Panc1 (cell line): ENCODE data around the gene ACTR5. TPM values are rescaled to one million over a fixed set of nuclear protein-coding genes. Genes with fewer than 3 reads are reported as not detected.

ENCODE experiments used
- ATAC-seq: fragments of 200-7000 bp; cut with Tn5 transposase; 2 replicates; pipeline ENCODE4 v1.9.1; 2020; ENCODE audit warnings: mild to moderate bottlenecking, moderate library complexity
- BruUV-seq: library from RNA; stranded (reverse); fragments of 400-500 nt; replicated peaks from 2 replicates; lab custom pipeline; 2021; lab: Mats Ljungman, UMichigan
- CTCF ChIA-PET: fragments of 300-600 bp; sonication (Branson Sonifier 250); formaldehyde crosslinking; loops from one replicate; lab custom pipeline; 2022; ENCODE audit warnings: antibody characterized with exemption; lab: Charles Lee
- POLR2A ChIA-PET: fragments of 300-600 bp; sonication (Branson Sonifier 250); formaldehyde crosslinking; loops from one replicate; lab custom pipeline; 2022; ENCODE audit warnings: antibody characterized with exemption; lab: Charles Lee
- DNase-seq: peaks from one replicate; pipeline ENCODE4 v3.0.0-alpha.2; 2010; ENCODE audit warnings: low read depth, low spot score
- H3K27ac ChIP-seq: 2 replicates; pipeline ENCODE4 v1.5.1; 2011; ENCODE audit warnings: mild to moderate bottlenecking, low read length, inconsistent platforms
- H3K27me3 ChIP-seq: fragments of 200-500 bp; sonication (Bioruptor generic); 2 replicates; pipeline ENCODE4 v1.6.0; 2014; ENCODE audit warnings: low read length, inconsistent platforms; ENCODE audit not compliant: control insufficient read depth, insufficient read depth
- H3K36me3 ChIP-seq: fragments of 200-500 bp; sonication (Bioruptor generic); 2 replicates; pipeline ENCODE4 v1.5.1; 2014; ENCODE audit warnings: inconsistent platforms, mild to moderate bottlenecking, low read length, moderate library complexity; ENCODE audit not compliant: control insufficient read depth, insufficient read depth
- H3K4me1 ChIP-seq: 2 replicates; pipeline ENCODE4 v1.5.1; 2011; ENCODE audit warnings: inconsistent platforms, mild to moderate bottlenecking, low read length, moderate library complexity; ENCODE audit not compliant: control insufficient read depth, insufficient read depth
- H3K4me3 ChIP-seq, 2 experiments: 2 replicates each; pipeline ENCODE4 v1.5.1; 2011 to 2012; ENCODE audit warnings: low read depth in 2 of 2, low read length in 2 of 2, mild to moderate bottlenecking in 2 of 2, inconsistent platforms in 1 of 2, moderate library complexity in 1 of 2
- H3K9me3 ChIP-seq: fragments of 200-500 bp; sonication (Bioruptor generic); 2 replicates; pipeline ENCODE4 v1.5.1; 2014; ENCODE audit warnings: low read depth, mild to moderate bottlenecking, inconsistent platforms, low read length, moderate library complexity; ENCODE audit not compliant: control insufficient read depth, insufficient read depth
- POLR2AphosphoS5 ChIP-seq: IDR thresholded peaks from 2 replicates; pipeline ENCODE4 v1.6.1; 2012; ENCODE audit warnings: mild to moderate bottlenecking, low read depth, low read length, moderate library complexity
- SIN3A ChIP-seq: IDR thresholded peaks from 2 replicates; pipeline ENCODE4 v1.6.1; 2012; ENCODE audit warnings: low read depth, mild to moderate bottlenecking, low read length, moderate library complexity, borderline replicate concordance; ENCODE audit not compliant: insufficient read depth
- TCF7L2 ChIP-seq: IDR thresholded peaks from 2 replicates; pipeline ENCODE4 v1.6.1; 2011; ENCODE audit warnings: mild to moderate bottlenecking, low read depth, low read length, inconsistent platforms
- in situ Hi-C: cut with HindIII; loops from 2 replicates; pipeline ENCODE4 v1.10.0; 2016; ENCODE audit warnings: low sequenced_read_pairs, low pct_unique_long_range_greater_than_20kb
- intact Hi-C: fragments of 100-400 bp; cut with micrococcal nuclease; formaldehyde crosslinking; loops from one replicate; pipeline ENCODE4 v1.10.0; 2022; ENCODE audit not compliant: unreplicated experiment
- total RNA-seq: library from RNA; stranded (reverse); gene quantifications from one replicate; pipeline ENCODE4 v1.2.1, GENCODE V29; 2021; ENCODE audit not compliant: unreplicated experiment
- TF ChIP-seq, protein P1 (sequence below), 2 experiments: IDR thresholded peaks; 2 replicates each; pipeline ENCODE4 v1.6.1; 2011 to 2012; ENCODE audit warnings: low read depth in 2 of 2, control low read depth in 1 of 2, low read length in 1 of 2, mild to moderate bottlenecking in 1 of 2, moderate library complexity in 1 of 2; ENCODE audit not compliant: insufficient read depth in 1 of 2
- TF ChIP-seq, protein P2 (sequence below): fragments of 450-650 bp; IDR thresholded peaks from 2 replicates; pipeline ENCODE4 v1.5.1; 2017; ENCODE audit warnings: mild to moderate bottlenecking

Gene ACTR5
- total RNA-seq, 1 experiment from 2014 or later: 12.1 TPM

DNA sequence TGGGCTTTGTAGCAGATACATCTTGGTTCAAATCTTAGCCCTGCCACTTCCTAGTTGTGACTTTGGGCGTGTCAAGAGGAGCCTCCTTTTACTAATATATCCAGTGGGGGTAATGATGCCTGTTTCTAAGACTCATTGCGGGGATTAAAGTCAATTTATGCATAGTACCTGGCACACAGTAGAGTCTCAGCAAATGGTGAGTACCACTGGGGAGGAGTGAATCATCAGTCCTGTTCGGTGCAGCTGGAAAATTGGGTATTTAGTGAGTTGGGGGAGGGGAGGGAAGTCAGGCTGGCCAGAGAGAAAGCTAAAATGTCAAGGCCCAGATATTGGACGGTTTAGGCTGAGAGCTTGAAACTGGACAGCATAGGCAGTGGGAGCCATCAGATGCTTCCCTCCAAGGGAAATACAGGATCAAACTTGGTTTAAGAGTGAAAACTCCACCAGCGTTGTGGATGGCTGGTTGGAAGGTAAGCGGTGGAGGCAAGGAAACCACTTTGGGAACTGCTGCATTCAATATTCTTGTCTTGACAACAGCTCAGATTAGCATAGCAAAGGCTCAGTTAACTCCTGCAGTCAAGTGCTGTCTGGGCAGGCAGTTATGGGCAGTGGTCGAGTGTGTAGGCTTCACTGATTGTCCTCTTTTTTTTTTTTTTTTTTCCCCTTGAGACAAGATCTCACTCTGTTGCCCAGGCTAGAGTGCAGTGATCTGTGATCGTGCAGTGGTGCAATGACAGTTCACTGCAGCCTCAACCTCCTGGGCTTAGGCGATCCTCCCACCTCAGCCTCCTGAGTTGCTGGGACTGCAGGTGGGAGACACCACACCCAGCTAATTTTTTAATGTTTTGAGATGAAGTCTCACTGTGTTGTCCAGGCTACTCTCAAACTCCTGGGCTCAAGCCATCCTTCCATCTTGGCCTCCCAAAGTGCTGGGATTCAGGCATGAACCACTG, 70.1 kb downstream of the ACTR5 start:
- no peaks in the 10 kb centered on the region for H3K36me3 ChIP-seq
- in situ Hi-C loops: no loop called here
- H3K4me3 ChIP-seq: no peak overlapping the region
- no peak for DNase-seq
- BruUV-seq: no TSS peak
- H3K27ac ChIP-seq: no peak overlapping the region
- peaks cover 4% of the 10 kb centered on the region; the same call in 1 of the 2 replicates for H3K9me3 ChIP-seq
- peaks cover 19% of the 10 kb centered on the region for H3K27me3 ChIP-seq
- POLR2A ChIA-PET: interaction anchor here (0.6 kb wide), 2 partner anchors 26 to 175 kb away, joined by 3 read pairs; no protein-coding TSS in a partner anchor
- no peak for ATAC-seq
- TF ChIP-seq, protein P1, sequence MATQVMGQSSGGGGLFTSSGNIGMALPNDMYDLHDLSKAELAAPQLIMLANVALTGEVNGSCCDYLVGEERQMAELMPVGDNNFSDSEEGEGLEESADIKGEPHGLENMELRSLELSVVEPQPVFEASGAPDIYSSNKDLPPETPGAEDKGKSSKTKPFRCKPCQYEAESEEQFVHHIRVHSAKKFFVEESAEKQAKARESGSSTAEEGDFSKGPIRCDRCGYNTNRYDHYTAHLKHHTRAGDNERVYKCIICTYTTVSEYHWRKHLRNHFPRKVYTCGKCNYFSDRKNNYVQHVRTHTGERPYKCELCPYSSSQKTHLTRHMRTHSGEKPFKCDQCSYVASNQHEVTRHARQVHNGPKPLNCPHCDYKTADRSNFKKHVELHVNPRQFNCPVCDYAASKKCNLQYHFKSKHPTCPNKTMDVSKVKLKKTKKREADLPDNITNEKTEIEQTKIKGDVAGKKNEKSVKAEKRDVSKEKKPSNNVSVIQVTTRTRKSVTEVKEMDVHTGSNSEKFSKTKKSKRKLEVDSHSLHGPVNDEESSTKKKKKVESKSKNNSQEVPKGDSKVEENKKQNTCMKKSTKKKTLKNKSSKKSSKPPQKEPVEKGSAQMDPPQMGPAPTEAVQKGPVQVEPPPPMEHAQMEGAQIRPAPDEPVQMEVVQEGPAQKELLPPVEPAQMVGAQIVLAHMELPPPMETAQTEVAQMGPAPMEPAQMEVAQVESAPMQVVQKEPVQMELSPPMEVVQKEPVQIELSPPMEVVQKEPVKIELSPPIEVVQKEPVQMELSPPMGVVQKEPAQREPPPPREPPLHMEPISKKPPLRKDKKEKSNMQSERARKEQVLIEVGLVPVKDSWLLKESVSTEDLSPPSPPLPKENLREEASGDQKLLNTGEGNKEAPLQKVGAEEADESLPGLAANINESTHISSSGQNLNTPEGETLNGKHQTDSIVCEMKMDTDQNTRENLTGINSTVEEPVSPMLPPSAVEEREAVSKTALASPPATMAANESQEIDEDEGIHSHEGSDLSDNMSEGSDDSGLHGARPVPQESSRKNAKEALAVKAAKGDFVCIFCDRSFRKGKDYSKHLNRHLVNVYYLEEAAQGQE (IDR thresholded peaks at IDR 0.05; ENCODE audit: insufficient read depth in 1 of 2, low read depth in 2 of 2, low read length in 1 of 2): no peak
- no peak for TF ChIP-seq POLR2AphosphoS5
- no peak for TF ChIP-seq SIN3A
- TF ChIP-seq, protein P2, sequence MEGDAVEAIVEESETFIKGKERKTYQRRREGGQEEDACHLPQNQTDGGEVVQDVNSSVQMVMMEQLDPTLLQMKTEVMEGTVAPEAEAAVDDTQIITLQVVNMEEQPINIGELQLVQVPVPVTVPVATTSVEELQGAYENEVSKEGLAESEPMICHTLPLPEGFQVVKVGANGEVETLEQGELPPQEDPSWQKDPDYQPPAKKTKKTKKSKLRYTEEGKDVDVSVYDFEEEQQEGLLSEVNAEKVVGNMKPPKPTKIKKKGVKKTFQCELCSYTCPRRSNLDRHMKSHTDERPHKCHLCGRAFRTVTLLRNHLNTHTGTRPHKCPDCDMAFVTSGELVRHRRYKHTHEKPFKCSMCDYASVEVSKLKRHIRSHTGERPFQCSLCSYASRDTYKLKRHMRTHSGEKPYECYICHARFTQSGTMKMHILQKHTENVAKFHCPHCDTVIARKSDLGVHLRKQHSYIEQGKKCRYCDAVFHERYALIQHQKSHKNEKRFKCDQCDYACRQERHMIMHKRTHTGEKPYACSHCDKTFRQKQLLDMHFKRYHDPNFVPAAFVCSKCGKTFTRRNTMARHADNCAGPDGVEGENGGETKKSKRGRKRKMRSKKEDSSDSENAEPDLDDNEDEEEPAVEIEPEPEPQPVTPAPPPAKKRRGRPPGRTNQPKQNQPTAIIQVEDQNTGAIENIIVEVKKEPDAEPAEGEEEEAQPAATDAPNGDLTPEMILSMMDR: no peak
- TF ChIP-seq TCF7L2: no peak
- no peaks in the 10 kb centered on the region for H3K4me1 ChIP-seq
- intact Hi-C loops: no loop called here
- CTCF ChIA-PET: interaction anchor here (0.7 kb wide), 1 partner anchor 71 kb away, joined by 6 read pairs; no protein-coding TSS in a partner anchor

Other genes starting within 250 kb of the ACTR5 start
- gene ADIG, start 167.3 kb upstream of the ACTR5 start, total RNA-seq: not detected
- gene ARHGAP40, start 146.7 kb upstream of the ACTR5 start, total RNA-seq: 0.18 TPM
- gene SLC32A1, start 24.0 kb upstream of the ACTR5 start, total RNA-seq: not detected
- gene PPP1R16B, start 57.2 kb downstream of the ACTR5 start, total RNA-seq: 0.92 TPM
- 30.9 TPM for gene FAM83D, start 178.0 kb downstream of the ACTR5 start, total RNA-seq
- 12.2 TPM for gene DHX35, start 213.9 kb downstream of the ACTR5 start, total RNA-seq